NCI-H187 treated with DMSO at 0.1 percent for 48 hours (cell line): ENCODE measurements around the gene EIF1AD.
"Not testable (repeated sequence)": the region's sequence is repeated elsewhere in the genome, so short reads cannot be mapped to it uniquely, and the experiment has no call there.

Experiments used
- DNase-seq: peaks from one replicate; lab custom pipeline; 2025; lab: John Stamatoyannopoulos, UW

EIF1AD gene, protein sequence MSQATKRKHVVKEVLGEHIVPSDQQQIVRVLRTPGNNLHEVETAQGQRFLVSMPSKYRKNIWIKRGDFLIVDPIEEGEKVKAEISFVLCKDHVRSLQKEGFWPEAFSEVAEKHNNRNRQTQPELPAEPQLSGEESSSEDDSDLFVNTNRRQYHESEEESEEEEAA

DNA sequence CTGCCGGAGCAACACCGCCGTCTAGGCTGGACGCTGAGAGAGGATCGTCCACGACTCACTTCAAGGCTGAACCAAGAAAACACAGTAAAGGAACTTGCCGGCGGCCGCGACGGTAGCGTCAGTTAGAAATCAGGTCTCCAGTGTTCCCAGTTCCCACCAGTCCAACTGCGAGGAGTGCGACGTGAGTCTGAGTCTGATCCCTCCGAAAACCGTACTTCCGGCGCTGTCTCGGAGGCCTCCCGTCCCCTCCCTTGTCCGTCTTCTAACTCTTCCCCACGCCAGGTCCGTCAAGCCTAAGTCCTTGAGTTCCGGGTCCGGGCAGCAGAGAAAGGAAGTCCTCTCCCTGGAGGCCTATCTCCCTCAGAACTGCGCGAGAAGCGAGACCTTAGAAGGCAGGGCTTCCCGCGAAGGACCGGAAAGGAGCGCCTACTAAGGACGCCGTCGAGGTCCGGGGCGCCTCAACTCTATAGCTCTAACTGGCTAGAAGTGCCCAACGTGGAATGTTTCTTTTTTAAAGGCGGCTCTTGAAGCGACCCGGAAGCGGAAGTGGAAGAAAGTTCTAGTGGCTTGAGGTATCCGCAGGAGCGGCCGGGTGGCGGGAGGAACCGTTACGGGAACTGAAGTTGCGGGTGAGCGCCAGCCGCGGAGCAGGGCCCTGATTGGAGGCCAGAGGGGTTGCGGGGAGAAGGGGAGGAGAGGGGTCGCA is at the start of gene EIF1AD, which contains the start of gene BANF1:
Gene EIF1AD, minus strand, starts transcription at position 216 of the 706 bp plus-strand sequence. CDS start 1,768 bp downstream, outside the sequence.
Gene BANF1, plus strand, starts transcription at position 562 of the 706 bp plus-strand sequence. CDS start 748 bp downstream, outside the sequence.
- peak; percentile 86 for DNase-seq

- peak; percentile 10 for DNase-seq
Observed at GRCh38 chr11:66051371-66051765, 49.4 kb upstream of the EIF1AD start.

DNA sequence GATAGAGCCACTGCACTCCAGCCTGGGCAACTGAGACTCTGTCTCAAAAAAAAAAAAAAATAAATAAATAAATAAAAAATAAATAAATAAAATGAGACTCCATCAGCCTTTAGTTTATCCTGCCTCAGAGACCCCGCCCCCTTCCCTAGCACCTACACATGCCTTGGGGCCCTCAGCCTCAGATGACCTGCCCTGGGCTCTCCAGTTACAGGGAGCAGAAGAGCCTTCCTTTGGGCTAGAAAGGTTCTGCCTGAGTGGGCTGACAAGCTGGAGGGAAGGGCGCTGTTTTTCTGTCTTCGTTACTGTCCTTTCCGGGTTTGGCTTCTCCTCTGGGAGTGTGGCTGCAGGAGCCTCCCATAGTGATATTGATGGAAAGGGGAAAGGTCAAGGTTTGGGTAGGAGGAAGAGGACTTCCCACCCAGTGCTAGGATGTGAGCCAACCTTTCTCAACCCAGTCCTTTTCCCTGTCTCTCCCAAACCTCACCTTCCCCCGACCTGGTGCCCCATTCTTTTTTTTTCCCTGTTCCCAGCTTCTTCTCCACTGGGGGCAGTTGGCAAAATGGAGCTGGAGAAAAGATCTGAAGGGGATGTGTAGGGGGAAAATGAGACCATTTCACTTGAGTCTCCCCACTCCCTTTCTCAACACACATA is 48.7 kb upstream of the EIF1AD start:
- DNase-seq, result peak; percentile 3

- no peak for DNase-seq
Observed at GRCh38 chr11:66048547-66049323, 46.8 kb upstream of the EIF1AD start, which contains the start of gene GAL3ST3. Gene GAL3ST3 (minus strand): TSS chr11:66049161. CDS start chr11:66045415, 3,746 bp downstream.

GRCh38 chr11:66047541-66048365 is 45.8 kb upstream of the EIF1AD start:
- DNase-seq, result no peak

GRCh38 chr11:66046901-66047300 is 44.9 kb upstream of the EIF1AD start:
- no peak for DNase-seq

- DNase-seq, result peak; percentile 42
Observed at GRCh38 chr11:66045177-66045639, 43.3 kb upstream of the EIF1AD start.

DNA sequence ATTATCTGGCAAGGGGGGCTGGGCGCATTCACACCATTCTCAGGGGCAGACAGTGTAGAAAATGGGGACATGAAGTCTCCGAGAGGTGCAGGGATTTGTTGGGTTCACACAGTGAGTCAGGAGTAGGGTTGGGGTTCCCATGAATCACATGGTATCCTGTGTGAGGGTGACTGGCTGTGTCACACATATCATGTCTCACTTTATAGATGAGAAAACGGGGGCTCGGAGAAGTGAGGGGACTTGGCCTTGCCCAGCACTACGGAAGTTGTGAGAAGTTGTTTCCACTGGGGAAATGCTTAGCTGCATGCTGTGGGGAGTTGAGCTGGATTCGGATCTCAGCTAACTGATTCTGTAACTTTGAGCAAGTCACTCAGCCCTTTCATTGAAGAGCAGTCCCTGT is 42.8 kb upstream of the EIF1AD start:
- DNase-seq, result no peak

GRCh38 chr11:66042996-66043906 is 41.3 kb upstream of the EIF1AD start:
- no peak for DNase-seq

GRCh38 chr11:66042227-66042995 is 40.5 kb upstream of the EIF1AD start:
- no peak for DNase-seq

DNA sequence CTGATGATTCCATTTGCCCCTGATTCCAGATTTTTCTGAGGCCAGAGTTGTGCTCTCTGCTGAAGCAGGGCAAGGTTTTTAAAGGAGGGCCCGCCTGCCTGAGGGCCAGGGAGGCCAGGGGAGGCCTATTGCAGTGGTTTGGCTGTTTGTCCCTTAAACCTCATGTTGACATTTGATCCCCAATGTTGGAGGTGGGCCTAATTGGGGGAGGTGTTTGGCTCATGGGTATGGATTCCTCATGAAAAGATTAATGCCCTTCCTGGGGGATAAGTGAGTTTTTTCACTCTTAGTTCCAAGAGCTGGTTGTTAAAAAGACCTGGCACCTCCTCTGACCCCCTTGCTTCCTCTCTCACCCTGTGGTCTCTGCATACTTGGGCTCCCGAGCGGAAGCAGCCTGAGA is 37.8 kb upstream of the EIF1AD start:
- no peak for DNase-seq

DNA sequence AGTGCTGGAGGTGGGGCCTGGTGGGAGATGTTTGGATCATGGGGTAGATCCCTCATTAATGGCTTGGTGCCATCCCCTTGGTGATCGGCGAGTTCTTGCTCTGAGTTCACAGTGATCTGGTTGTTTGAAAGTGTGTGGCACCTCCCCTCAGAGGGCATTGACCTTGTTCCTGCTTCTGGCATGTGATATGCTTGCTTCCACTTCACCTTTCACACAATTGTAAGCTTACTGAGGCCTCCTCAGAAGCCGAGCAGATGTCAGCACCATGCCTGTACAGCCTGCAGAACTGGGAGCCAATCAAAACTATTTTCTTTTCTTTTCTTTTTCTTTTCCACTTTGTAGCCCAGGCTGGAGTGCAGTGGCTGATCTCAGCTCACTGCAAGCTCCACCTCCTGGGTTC is 35.4 kb upstream of the EIF1AD start:
- no peak for DNase-seq

- no peak for DNase-seq
Observed at GRCh38 chr11:66036334-66036710, 34.4 kb upstream of the EIF1AD start.

DNA sequence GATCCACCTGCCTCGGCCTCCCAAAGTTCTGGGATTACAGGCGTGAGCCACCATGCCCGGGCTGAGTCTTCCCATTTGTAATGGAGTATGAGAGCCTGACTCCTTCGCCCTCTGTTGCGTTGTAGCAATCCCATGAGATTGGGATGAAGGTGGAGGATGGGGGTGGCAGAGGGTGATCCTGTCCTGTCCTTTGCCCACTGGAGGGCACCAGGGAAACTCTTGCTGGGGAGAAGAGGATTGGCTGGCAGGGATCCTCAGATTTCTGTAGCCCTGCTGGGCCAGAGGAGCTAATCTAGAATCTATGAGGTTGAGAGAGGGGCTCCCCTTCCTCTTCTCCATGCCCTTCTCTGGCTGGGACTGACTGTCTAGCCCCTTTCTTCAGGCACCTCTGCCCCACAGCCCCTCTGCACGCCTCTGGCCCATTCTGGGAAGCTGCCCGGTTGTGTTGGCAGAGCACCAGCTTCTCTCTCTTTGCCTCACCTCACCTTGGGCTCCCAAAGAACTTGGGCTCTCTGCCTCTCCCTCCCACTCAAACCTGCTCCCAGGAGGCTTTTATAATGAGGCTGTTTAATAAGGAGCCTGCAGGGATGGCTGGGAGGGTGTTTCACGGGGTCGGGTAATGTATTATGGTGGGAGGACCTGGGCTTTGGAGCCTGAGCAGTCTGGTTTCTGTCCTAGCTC is 33.8 kb upstream of the EIF1AD start:
- DNase-seq, result no peak

- no peak for DNase-seq
Observed at GRCh38 chr11:66032957-66033735, 31.2 kb upstream of the EIF1AD start.

DNA sequence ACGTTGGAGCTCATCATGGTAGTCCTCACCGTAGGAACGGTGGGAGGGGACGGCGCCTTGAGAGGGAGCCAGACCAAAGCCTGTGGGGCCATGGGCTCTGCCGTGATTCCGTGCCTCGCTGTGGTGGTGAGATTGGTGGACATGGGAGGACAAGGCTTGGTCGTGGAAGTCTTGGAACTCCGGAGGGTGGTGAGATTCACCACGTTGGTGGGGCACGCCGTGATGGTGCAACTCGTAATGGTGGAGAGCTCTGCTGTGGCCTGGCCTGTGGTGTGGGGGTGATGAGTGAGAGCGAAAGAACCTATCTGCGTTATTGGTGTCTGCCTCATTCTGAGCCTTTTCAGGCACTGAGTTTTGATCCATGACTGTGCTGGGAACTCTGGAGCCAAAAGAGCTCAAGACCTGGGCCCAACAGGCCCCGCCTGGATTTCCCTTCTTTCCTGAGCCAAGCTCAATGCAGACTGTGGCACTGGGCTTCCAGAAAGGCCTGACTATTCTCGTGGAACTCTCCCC is 24.1 kb upstream of the EIF1AD start, which contains the start of gene CATSPER1:
Gene CATSPER1, minus strand, starts transcription at position 463 of the 513 bp plus-strand sequence. Its CDS starts 100 bp downstream, at position 363.
- DNase-seq, result no peak

GRCh38 chr11:66023186-66023440 is 21.2 kb upstream of the EIF1AD start:
- not testable (repeated sequence) for DNase-seq
